Osteoblast (primary cell): ENCODE data around the gene SASH3. TPM values are rescaled to one million over a fixed set of nuclear protein-coding genes. Genes with fewer than 3 reads are reported as not detected.

Source experiments
- DNase-seq: peaks from one replicate; pipeline ENCODE4 v3.0.0; 2011; ENCODE audit warnings: low spot score, mixed read lengths; ENCODE audit not compliant: insufficient read length; ENCODE audit errors: missing footprints
- H2AFZ ChIP-seq: 2 replicates; pipeline ENCODE4 v1.6.0; 2011; ENCODE audit warnings: mild to moderate bottlenecking, low read length
- H3K27ac ChIP-seq: 2 replicates; pipeline ENCODE4 v1.5.1; 2011; ENCODE audit warnings: mild to moderate bottlenecking, low read depth, low read length, moderate library complexity
- H3K27me3 ChIP-seq: 2 replicates; pipeline ENCODE4 v1.6.0; 2012; ENCODE audit warnings: mild to moderate bottlenecking, control low read depth, inconsistent platforms, low read length, moderate library complexity; ENCODE audit not compliant: insufficient read depth
- H3K36me3 ChIP-seq: 2 replicates; pipeline ENCODE4 v1.5.1; 2011; ENCODE audit warnings: mild to moderate bottlenecking, low read length, control low read depth, moderate library complexity; ENCODE audit not compliant: insufficient read depth
- H3K4me1 ChIP-seq: 2 replicates; pipeline ENCODE4 v1.5.1; 2011; ENCODE audit warnings: mild to moderate bottlenecking, low read length, control low read depth, moderate library complexity; ENCODE audit not compliant: insufficient read depth
- H3K4me2 ChIP-seq: 2 replicates; pipeline ENCODE4 v1.6.0; 2011; ENCODE audit warnings: mild to moderate bottlenecking, low read length; ENCODE audit not compliant: insufficient read depth
- H3K4me3 ChIP-seq: fragments of 200-600 bp; sonication (generic); 3 replicates; pipeline ENCODE4 v1.5.1; 2012; ENCODE audit warnings: mild to moderate bottlenecking, low read length, inconsistent platforms; ENCODE audit not compliant: insufficient read depth
- H3K79me2 ChIP-seq: 2 replicates; pipeline ENCODE4 v1.6.0; 2012; ENCODE audit warnings: mild to moderate bottlenecking, low read length, control low read depth, inconsistent platforms; ENCODE audit not compliant: insufficient read depth
- H3K9me3 ChIP-seq: 2 replicates; pipeline ENCODE4 v1.5.1; 2011; ENCODE audit warnings: low read depth, low read length, control low read depth
- H4K20me1 ChIP-seq: 2 replicates; pipeline ENCODE4 v1.6.0; 2012; ENCODE audit warnings: mild to moderate bottlenecking, low read length, control low read depth; ENCODE audit not compliant: insufficient read depth
- CTCF ChIP-seq: IDR thresholded peaks from 2 replicates; pipeline ENCODE4 v1.5.1; 2011; ENCODE audit warnings: mild to moderate bottlenecking, low read depth, low read length, moderate library complexity; ENCODE audit errors: extremely low read depth
- small RNA-seq: library from RNA; depleted of rRNA; stranded (forward); fragments of <200 nt; gene quantifications from one replicate; pipeline ENCODE3, GENCODE V24; 2012
- total RNA-seq: library from RNA; depleted of rRNA; stranded (reverse); fragments of >200 nt; gene quantifications from 2 replicates; pipeline ENCODE4 v1.2.3, GENCODE V29; 2012

Gene SASH3
- total RNA-seq, 1 donor = not detected

- peak overlapping the region; percentile 84 for H3K4me2 ChIP-seq
- H3K27me3 ChIP-seq = peaks cover 6% of the 10 kb centered on the region
- H2AFZ ChIP-seq = peak overlapping the region; percentile 81
- H3K9me3 ChIP-seq = no peaks in the 10 kb centered on the region
- peaks cover 12% of the 10 kb centered on the region for H4K20me1 ChIP-seq
- peaks cover 30% of the 10 kb centered on the region for H3K79me2 ChIP-seq
- DNase-seq = no peak
- TF ChIP-seq CTCF = no peak
- peaks cover 3% of the 10 kb centered on the region for H3K4me1 ChIP-seq
- peaks cover 13% of the 10 kb centered on the region for H3K36me3 ChIP-seq
- H3K4me3 ChIP-seq = peak overlapping the region; percentile 83
- H3K27ac ChIP-seq = peak overlapping the region; percentile 61
Observed at GRCh38 chrX:129843209-129843458, 63.4 kb downstream of the SASH3 start.

GRCh38 chrX:129843459-129844306 lies 63.9 kb downstream of the SASH3 start, which contains the start of gene ZDHHC9:
TSS of gene ZDHHC9 (minus strand) at chrX:129843886. CDS start at chrX:129841945, 1,941 bp downstream.
- Histone ChIP-seq H3K79me2 (peaks cover 30% of the 10 kb centered on the region), H3K27ac (peak within 1 kb of the TSS; percentile 61), H3K9me3 (no peaks in the 10 kb centered on the region), H3K4me2 (peak within 1 kb of the TSS; percentile 84), H3K36me3 (peaks cover 13% of the 10 kb centered on the region), H4K20me1 (peaks cover 12% of the 10 kb centered on the region), H3K4me1 (peaks cover 3% of the 10 kb centered on the region), H3K4me3 (peak within 1 kb of the TSS; percentile 83), H3K27me3 (peaks cover 9% of the 10 kb centered on the region), H2AFZ (peak within 1 kb of the TSS; percentile 93)
- peak; percentile 95 for DNase-seq
- TF ChIP-seq CTCF = no peak

Small RNA genes lying within 50 kb of the gene (small RNA-seq; reads per million reads assigned to genes)
- gene RF00017 = not detected

Other genes with a start within 250 kb of the SASH3 start
- 18.1 and 18.9 TPM in 2 replicates for gene OCRL, start 239.7 kb upstream of the SASH3 start, total RNA-seq
- gene APLN, start 125.0 kb upstream of the SASH3 start, total RNA-seq = 0.29 and 0.72 TPM in 2 replicates
- not detected in 2 replicates for gene XPNPEP2, start 41.0 kb upstream of the SASH3 start, total RNA-seq
- 28.2 and 33.0 TPM in 2 replicates for gene ZDHHC9, start 63.9 kb downstream of the SASH3 start, total RNA-seq
- 19.9 and 20.9 TPM in 2 replicates for gene UTP14A, start 126.2 kb downstream of the SASH3 start, total RNA-seq
- 1.4 and 1.8 TPM in 2 replicates for gene BCORL1, start 202.7 kb downstream of the SASH3 start, total RNA-seq